Thyroid gland (tissue), 4 donors: ENCODE measurements around the gene OR2T1.

ENCODE experiments used
- POLR2A ChIP-seq, 2 donors: fragments of 450-650 bp; IDR thresholded peaks; one replicate each; pipeline ENCODE4 v1.6.1; 2017; ENCODE audit warnings: antibody characterized with exemption in 2 of 2, mild to moderate bottlenecking in 2 of 2, moderate library complexity in 1 of 2
- TF ChIP-seq, protein P1 (sequence below), 6 experiments: fragments of 200-600 bp in 3 of 6; fragments of 450-650 bp in 3 of 6; sonication (generic) in 3 of 6; IDR thresholded peaks; one replicate each; pipeline ENCODE4 v1.5.1; 2016 to 2019; ENCODE audit warnings: antibody characterized with exemption in 6 of 6, mild to moderate bottlenecking in 2 of 6, inconsistent platforms in 1 of 6, moderate library complexity in 1 of 6

DNA sequence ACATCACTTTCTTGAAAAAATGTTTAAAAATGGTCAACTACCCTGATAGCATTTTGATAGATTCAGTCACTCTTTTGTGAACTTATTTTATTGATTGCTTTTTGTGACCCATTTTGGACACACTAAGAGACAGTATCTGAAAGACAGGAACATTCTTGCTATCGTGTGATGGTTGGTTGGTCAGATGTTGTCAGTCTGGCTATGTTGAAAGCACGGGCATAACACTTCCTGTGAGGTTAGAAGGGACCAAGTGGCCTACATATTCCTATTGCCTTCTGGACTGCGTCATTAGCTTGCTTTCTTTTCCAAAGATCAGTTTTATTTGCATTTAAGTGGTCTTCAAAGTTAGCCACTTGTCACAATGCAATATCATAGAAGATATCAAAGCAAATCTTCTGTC is 25.9 kb upstream of the OR2T1 start:
- TF ChIP-seq, protein P1, sequence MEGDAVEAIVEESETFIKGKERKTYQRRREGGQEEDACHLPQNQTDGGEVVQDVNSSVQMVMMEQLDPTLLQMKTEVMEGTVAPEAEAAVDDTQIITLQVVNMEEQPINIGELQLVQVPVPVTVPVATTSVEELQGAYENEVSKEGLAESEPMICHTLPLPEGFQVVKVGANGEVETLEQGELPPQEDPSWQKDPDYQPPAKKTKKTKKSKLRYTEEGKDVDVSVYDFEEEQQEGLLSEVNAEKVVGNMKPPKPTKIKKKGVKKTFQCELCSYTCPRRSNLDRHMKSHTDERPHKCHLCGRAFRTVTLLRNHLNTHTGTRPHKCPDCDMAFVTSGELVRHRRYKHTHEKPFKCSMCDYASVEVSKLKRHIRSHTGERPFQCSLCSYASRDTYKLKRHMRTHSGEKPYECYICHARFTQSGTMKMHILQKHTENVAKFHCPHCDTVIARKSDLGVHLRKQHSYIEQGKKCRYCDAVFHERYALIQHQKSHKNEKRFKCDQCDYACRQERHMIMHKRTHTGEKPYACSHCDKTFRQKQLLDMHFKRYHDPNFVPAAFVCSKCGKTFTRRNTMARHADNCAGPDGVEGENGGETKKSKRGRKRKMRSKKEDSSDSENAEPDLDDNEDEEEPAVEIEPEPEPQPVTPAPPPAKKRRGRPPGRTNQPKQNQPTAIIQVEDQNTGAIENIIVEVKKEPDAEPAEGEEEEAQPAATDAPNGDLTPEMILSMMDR (IDR thresholded peaks at IDR 0.05): no peak
- no peak for TF ChIP-seq POLR2A (IDR thresholded peaks at IDR 0.05)
